SU-DHL-6 (cell line): ENCODE data around the gene SMIM21.

Source experiments
- H2AFZ ChIP-seq: fragments of 200-600 bp; sonication (generic); 2 replicates; pipeline ENCODE4 v1.6.1; 2014; ENCODE audit warnings: low read depth, mild to moderate bottlenecking, moderate library complexity, mixed read lengths, antibody characterized with exemption, low read length; ENCODE audit not compliant: severe bottlenecking
- H3F3A ChIP-seq: fragments of 200-600 bp; shearing (Covaris generic); 2 replicates; pipeline ENCODE4 v1.6.0; 2016; ENCODE audit warnings: antibody characterized with exemption, mild to moderate bottlenecking; ENCODE audit not compliant: insufficient read depth
- H3K27ac ChIP-seq: fragments of 200-600 bp; sonication (generic); 2 replicates; pipeline ENCODE4 v1.5.1; 2016; ENCODE audit warnings: low read depth, mild to moderate bottlenecking, low read length, moderate library complexity, mixed read lengths
- H3K27me3 ChIP-seq: fragments of 200-600 bp; sonication (generic), shearing (Covaris generic); 2 replicates; pipeline ENCODE4 v1.6.0; 2014; ENCODE audit warnings: mild to moderate bottlenecking, low read length
- H3K36me3 ChIP-seq: fragments of 200-600 bp; sonication (generic); 2 replicates; pipeline ENCODE4 v1.6.1; 2014; ENCODE audit warnings: mild to moderate bottlenecking, low read length, mixed read lengths
- H3K4me2 ChIP-seq: fragments of 300-600, 200-600 bp; shearing (Covaris generic), sonication (generic); 2 replicates; pipeline ENCODE4 v1.6.0; 2014; ENCODE audit warnings: low read length, low read depth, mild to moderate bottlenecking; ENCODE audit not compliant: poor library complexity, severe bottlenecking
- H3K4me3 ChIP-seq: fragments of 200-600 bp; sonication (generic); 2 replicates; pipeline ENCODE4 v1.5.1; 2014; ENCODE audit warnings: antibody characterized with exemption, low read length, mild to moderate bottlenecking, mixed read lengths; ENCODE audit not compliant: insufficient read depth, poor library complexity, severe bottlenecking
- H3K79me2 ChIP-seq: fragments of 200-600 bp; sonication (generic); 2 replicates; pipeline ENCODE4 v1.6.1; 2014; ENCODE audit warnings: mild to moderate bottlenecking, low read length, moderate library complexity; ENCODE audit not compliant: insufficient read depth
- H3K9ac ChIP-seq: fragments of 200-600 bp; sonication (generic); 2 replicates; pipeline ENCODE4 v1.7.0; 2014; ENCODE audit warnings: mild to moderate bottlenecking, low read length
- H3K9me2 ChIP-seq: fragments of 200-600 bp; sonication (generic); replicated peaks from 2 replicates; pipeline ENCODE4 v1.6.1; 2014; ENCODE audit warnings: low read length; ENCODE audit not compliant: insufficient read depth
- H3K9me3 ChIP-seq: fragments of 200-600 bp; sonication (generic); 2 replicates; pipeline ENCODE4 v1.6.1; 2014; ENCODE audit warnings: low read length, mixed read lengths; ENCODE audit not compliant: insufficient read depth
- H4K20me1 ChIP-seq: fragments of 200-600 bp; sonication (generic); 2 replicates; pipeline ENCODE4 v1.6.1; 2014; ENCODE audit warnings: low read depth, mild to moderate bottlenecking, antibody characterized with exemption, low read length, moderate library complexity, mixed read lengths
- EZH2phosphoT487 ChIP-seq: fragments of 200-600 bp; sonication (generic), shearing (Covaris generic); conservative IDR thresholded peaks from 2 replicates; pipeline ENCODE4 v1.6.1; 2018; ENCODE audit warnings: mild to moderate bottlenecking, antibody characterized with exemption, low read length, moderate library complexity, mixed read lengths
- TF ChIP-seq, protein P1 (sequence below): fragments of 200-600 bp; sonication (generic); IDR thresholded peaks from one replicate; pipeline ENCODE4 v1.5.1; 2017; ENCODE audit warnings: antibody characterized with exemption, mild to moderate bottlenecking, low read length, moderate library complexity; ENCODE audit not compliant: insufficient read depth, poor library complexity, severe bottlenecking

Gene SMIM21

DNA sequence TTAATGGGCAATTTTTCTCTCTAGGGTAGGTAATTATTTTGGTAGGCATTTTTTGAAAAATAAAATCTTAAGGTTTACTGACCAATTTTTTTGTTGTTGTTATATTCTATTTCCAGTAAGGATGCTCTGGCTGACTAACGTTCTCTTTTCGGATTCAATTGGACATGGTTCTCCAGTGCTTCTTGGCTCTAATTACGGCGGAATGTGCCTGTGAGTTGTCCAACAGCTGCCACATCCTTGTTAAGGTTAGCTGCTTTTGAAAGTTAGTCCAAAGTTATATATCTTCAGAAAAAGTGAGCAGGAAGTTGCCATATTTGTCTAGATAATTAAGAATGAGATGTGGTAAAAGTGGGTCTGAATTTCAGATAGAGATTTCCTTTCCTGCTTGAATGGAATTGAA, 45.8 kb upstream of the SMIM21 start:
- no peak overlapping the region for H3K4me2 ChIP-seq
- H3K27me3 ChIP-seq = no peaks in the 10 kb centered on the region
- no peak overlapping the region for H2AFZ ChIP-seq
- H3F3A ChIP-seq = no peaks in the 10 kb centered on the region
- H3K9me3 ChIP-seq = no peaks in the 10 kb centered on the region
- no peaks in the 10 kb centered on the region for H3K36me3 ChIP-seq
- no peak for TF ChIP-seq EZH2phosphoT487
- no peaks in the 10 kb centered on the region for H4K20me1 ChIP-seq
- H3K27ac ChIP-seq = no peak overlapping the region
- no peaks in the 10 kb centered on the region for H3K9me2 ChIP-seq
- no peak overlapping the region for H3K4me3 ChIP-seq
- no peaks in the 10 kb centered on the region for H3K79me2 ChIP-seq
- H3K9ac ChIP-seq = no peak overlapping the region

DNA sequence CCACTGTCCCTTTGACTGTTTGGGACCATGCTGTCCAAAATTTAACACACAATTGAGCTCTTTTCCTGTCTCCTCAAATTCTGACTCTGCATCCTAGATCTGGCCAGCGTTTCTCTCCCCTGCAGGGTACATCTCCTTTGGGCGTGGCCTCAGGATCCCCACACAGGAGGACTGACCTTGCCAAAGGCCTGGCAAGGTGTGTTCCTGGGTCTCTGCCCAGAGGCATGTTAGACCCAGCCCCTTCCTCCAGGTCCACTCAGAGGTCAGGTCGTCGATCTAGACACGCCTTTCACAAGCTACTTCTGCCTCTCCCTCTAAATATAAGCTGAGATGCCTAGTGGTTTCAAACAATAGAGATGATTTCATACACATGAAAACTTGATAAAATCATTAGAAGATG, 45.4 kb upstream of the SMIM21 start:
- no peak overlapping the region for H3K4me3 ChIP-seq
- no peaks in the 10 kb centered on the region for H3K9me2 ChIP-seq
- no peak overlapping the region for H3K27ac ChIP-seq
- H3K9ac ChIP-seq = no peak overlapping the region
- H3K9me3 ChIP-seq = no peaks in the 10 kb centered on the region
- H3K36me3 ChIP-seq = no peaks in the 10 kb centered on the region
- H2AFZ ChIP-seq = no peak overlapping the region
- no peaks in the 10 kb centered on the region for H3F3A ChIP-seq
- no peaks in the 10 kb centered on the region for H4K20me1 ChIP-seq
- no peaks in the 10 kb centered on the region for H3K79me2 ChIP-seq
- H3K4me2 ChIP-seq = no peak overlapping the region
- no peak for TF ChIP-seq EZH2phosphoT487
- TF ChIP-seq, protein P1, sequence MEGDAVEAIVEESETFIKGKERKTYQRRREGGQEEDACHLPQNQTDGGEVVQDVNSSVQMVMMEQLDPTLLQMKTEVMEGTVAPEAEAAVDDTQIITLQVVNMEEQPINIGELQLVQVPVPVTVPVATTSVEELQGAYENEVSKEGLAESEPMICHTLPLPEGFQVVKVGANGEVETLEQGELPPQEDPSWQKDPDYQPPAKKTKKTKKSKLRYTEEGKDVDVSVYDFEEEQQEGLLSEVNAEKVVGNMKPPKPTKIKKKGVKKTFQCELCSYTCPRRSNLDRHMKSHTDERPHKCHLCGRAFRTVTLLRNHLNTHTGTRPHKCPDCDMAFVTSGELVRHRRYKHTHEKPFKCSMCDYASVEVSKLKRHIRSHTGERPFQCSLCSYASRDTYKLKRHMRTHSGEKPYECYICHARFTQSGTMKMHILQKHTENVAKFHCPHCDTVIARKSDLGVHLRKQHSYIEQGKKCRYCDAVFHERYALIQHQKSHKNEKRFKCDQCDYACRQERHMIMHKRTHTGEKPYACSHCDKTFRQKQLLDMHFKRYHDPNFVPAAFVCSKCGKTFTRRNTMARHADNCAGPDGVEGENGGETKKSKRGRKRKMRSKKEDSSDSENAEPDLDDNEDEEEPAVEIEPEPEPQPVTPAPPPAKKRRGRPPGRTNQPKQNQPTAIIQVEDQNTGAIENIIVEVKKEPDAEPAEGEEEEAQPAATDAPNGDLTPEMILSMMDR = no peak
- no peaks in the 10 kb centered on the region for H3K27me3 ChIP-seq

DNA sequence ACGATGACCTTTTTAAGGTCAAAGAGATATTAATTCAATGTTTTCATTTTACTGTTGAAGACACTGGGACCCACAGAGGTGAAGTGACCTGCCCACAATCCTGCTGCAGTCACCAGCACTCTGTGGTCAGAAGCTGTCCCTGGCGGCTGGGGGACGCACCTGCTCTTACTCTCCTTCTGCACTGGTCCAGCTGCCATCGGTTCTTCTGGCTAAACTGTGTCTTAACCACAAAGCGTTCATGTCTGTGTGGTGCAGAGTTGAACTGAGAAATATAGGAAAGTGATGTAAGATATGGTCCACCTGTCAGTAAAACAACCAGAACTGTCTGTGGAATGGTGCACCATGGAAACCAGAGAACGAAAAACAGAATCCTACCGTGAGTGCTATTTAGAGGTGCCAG, 44.9 kb upstream of the SMIM21 start:
- Histone ChIP-seq H3K27ac (no peak overlapping the region), H4K20me1 (no peaks in the 10 kb centered on the region), H3K4me2 (no peak overlapping the region), H3K9me2 (no peaks in the 10 kb centered on the region), H3F3A (no peaks in the 10 kb centered on the region), H2AFZ (no peak overlapping the region), H3K27me3 (no peaks in the 10 kb centered on the region), H3K36me3 (no peaks in the 10 kb centered on the region), H3K9me3 (no peaks in the 10 kb centered on the region), H3K79me2 (no peaks in the 10 kb centered on the region), H3K4me3 (no peak overlapping the region), H3K9ac (no peak overlapping the region)
- TF ChIP-seq, protein P1 = no peak
- TF ChIP-seq EZH2phosphoT487 = no peak

DNA sequence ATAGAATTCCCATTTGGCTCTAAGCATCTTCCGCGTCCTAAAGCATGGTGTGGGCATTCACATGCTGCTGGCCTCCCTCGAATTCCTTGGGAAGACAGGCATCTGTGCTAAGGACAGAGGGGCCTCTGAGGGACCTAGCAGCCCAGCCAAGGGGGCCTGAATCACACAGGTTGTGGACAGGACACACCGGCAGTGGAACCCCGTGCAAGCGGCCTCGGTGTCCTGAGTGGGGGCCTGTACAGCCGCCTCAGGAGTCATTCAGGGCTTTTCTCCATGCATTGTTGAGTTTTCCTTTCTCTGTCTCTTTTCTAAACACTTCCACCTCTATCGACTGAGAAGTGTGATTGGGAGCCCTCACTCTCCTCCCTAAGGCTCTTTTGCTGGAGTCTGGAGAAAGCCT, 44.3 kb upstream of the SMIM21 start:
- Histone ChIP-seq H3K36me3 (no peaks in the 10 kb centered on the region), H3K9me3 (no peaks in the 10 kb centered on the region), H3K9ac (no peak overlapping the region), H3K79me2 (no peaks in the 10 kb centered on the region), H3K27ac (no peak overlapping the region), H3K4me2 (no peak overlapping the region), H4K20me1 (no peaks in the 10 kb centered on the region), H2AFZ (no peak overlapping the region), H3K4me3 (no peak overlapping the region), H3K27me3 (no peaks in the 10 kb centered on the region), H3K9me2 (no peaks in the 10 kb centered on the region), H3F3A (no peaks in the 10 kb centered on the region)
- no peak for TF ChIP-seq EZH2phosphoT487
- TF ChIP-seq, protein P1 = no peak
